Measurements from ENCODE around the gene ADCK1. TPM values are rescaled to one million over a fixed set of nuclear protein-coding genes. Genes with fewer than 3 reads are reported as not detected.
"Not testable (repeated sequence)": the region's sequence is repeated elsewhere in the genome, so short reads cannot be mapped to it uniquely, and the experiment has no call there.

Gene ADCK1
- total and polyA plus RNA-seq, 2 of the 13 experiments (the other 11 are each of a cell fraction or from before 2014, with no cell fraction given), result 3.9 to 6.3 TPM

DNA sequence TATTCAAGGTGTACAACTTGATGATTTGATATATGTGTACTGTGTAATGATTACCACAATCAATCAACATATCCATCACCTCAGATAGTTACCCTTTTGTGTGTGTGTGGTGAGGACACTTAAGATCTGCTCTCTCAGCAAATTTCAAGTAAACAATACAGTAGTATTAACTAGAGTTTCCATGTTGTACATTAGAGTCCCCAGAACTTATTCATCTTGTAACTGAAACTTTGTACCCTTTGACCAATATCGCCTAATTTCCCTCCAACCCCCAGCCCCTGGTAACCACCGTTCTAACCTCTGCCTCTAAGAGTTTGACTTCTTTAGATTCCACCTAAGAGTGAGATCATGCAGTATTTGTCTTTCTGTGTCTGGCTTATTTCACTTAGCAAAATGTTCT lies 12.1 kb downstream of the ADCK1 start:
- Histone ChIP-seq H3K4me3 (replicated peaks in 1 of 3; ENCODE audit: insufficient read depth in 1 of 3, low read depth in 2 of 3, low read length in 3 of 3) (no peak overlapping the region), H3K4me2 (ENCODE audit: low read depth, low read length) (no peak overlapping the region), H3K36me3 (replicated peaks in 1 of 2; ENCODE audit: control insufficient read depth in 1 of 2, insufficient read depth in 2 of 2, low read length in 2 of 2) (no peaks in the 10 kb centered on the region; a peak in 1 of 5 replicates), H2AFZ (ENCODE audit: low read length) (no peak overlapping the region), H3K27ac (ENCODE audit: extremely low read length, insufficient read depth, low read length) (no peak overlapping the region), H3K27me3 (ENCODE audit: control insufficient read depth in 1 of 2, insufficient read depth in 2 of 2, low read length in 2 of 2) (no peaks in the 10 kb centered on the region), H4K20me1 (ENCODE audit: insufficient read depth, low read length) (no peaks in the 10 kb centered on the region), H3K79me2 (ENCODE audit: insufficient read depth, low read length) (no peaks in the 10 kb centered on the region), H3K4me1 (ENCODE audit: insufficient read depth, low read length) (peaks cover 3% of the 10 kb centered on the region; the same call in 1 of the 2 replicates), H3K9me3 (ENCODE audit: low read length) (no peaks in the 10 kb centered on the region), H3K9ac (ENCODE audit: insufficient read depth, low read depth, low read length) (no peak overlapping the region)
- CTCF ChIA-PET (ENCODE audit: low intra/inter-chr PET ratio, low total read pairs), result no interaction called here
- POLR2A ChIA-PET, result no interaction called here
- FAIRE-seq (no peak), DNase-seq (ENCODE audit: low spot score) (no peak), ATAC-seq (no peak)
- BruUV-seq (replicated peaks), result no TSS peak
- intact Hi-C loops (cut with micrococcal nuclease; ENCODE audit: unreplicated experiment) (no loop called here), in situ Hi-C loops (cut with HindIII; ENCODE audit: extremely low pct_ligation_motif_present, low pct_unique_long_range_greater_than_20kb) (no loop called here)
- TF ChIP-seq TBX2 (CRISPR knock-in tag; IDR thresholded peaks at IDR 0.05; ENCODE audit: borderline replicate concordance) (no peak), MEF2D (CRISPR knock-in tag; IDR thresholded peaks at IDR 0.05) (no peak), ONECUT2 (CRISPR knock-in tag; IDR thresholded peaks at IDR 0.05) (no peak), MAFK (conservative IDR thresholded peaks at IDR 0.05 in 1 of 2, IDR thresholded peaks at IDR 0.05 in 1 of 2; ENCODE audit: low read length in 2 of 2) (peak; percentile 73), ZNF546 (CRISPR knock-in tag; conservative IDR thresholded peaks at IDR 0.05) (no peak), MAFF (IDR thresholded peaks at IDR 0.05; ENCODE audit: low read depth, low read length) (peak; percentile 62), GATA4 (IDR thresholded peaks at IDR 0.05; ENCODE audit: borderline replicate concordance, low read depth) (no peak)
- TF ChIP-seq, protein P1, sequence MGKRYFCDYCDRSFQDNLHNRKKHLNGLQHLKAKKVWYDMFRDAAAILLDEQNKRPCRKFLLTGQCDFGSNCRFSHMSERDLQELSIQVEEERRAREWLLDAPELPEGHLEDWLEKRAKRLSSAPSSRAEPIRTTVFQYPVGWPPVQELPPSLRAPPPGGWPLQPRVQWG (CRISPR knock-in tag; IDR thresholded peaks at IDR 0.05; ENCODE audit: borderline replicate concordance, low read depth), result no peak
- 69% methylated on average over 2 of the region's 2 CpGs for WGBS (ENCODE audit: low lambda C conversion rate)

DNA sequence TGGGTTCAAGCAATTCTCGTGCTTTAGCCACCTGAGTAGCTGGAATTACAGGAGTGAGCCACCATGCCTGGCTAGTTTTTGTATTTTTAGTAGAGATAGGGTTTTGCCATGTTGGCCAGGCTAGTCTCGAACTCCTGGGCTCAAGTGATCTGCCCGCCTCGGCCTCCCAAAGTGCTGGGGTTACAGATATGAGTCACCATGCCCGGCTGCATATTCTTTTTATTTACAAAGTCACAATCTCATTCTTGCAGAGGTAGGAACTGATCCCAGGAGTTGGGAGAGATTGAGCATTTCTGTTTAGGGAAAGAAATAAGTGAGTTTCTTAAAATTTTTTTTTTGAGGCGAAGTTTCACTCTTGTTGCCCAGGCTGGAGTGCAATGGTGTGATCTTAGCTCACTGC lies 12.8 kb downstream of the ADCK1 start:
- H3K4me3 ChIP-seq (replicated peaks in 1 of 3; ENCODE audit: insufficient read depth in 1 of 3, low read depth in 2 of 3, low read length in 3 of 3); H3K9me3 ChIP-seq (ENCODE audit: low read length); H3K4me1 ChIP-seq (ENCODE audit: insufficient read depth, low read length); in situ Hi-C loops (cut with HindIII; ENCODE audit: extremely low pct_ligation_motif_present, low pct_unique_long_range_greater_than_20kb); H3K79me2 ChIP-seq (ENCODE audit: insufficient read depth, low read length); BruUV-seq (replicated peaks); CTCF ChIA-PET (ENCODE audit: low intra/inter-chr PET ratio, low total read pairs); H3K4me2 ChIP-seq (ENCODE audit: low read depth, low read length); H2AFZ ChIP-seq (ENCODE audit: low read length); DNase-seq (ENCODE audit: low spot score); H3K9ac ChIP-seq (ENCODE audit: insufficient read depth, low read depth, low read length); ATAC-seq; H3K36me3 ChIP-seq (replicated peaks in 1 of 2; ENCODE audit: control insufficient read depth in 1 of 2, insufficient read depth in 2 of 2, low read length in 2 of 2); POLR2A ChIA-PET; H3K27ac ChIP-seq (ENCODE audit: extremely low read length, insufficient read depth, low read length); FAIRE-seq; H3K27me3 ChIP-seq (ENCODE audit: control insufficient read depth in 1 of 2, insufficient read depth in 2 of 2, low read length in 2 of 2); H4K20me1 ChIP-seq (ENCODE audit: insufficient read depth, low read length); intact Hi-C loops (cut with micrococcal nuclease; ENCODE audit: unreplicated experiment): not testable (repeated sequence)
- 82% methylated on average over 6 of the region's 6 CpGs for WGBS (ENCODE audit: low lambda C conversion rate)

Measured in HepG2 (cell line).